ENCODE data around the gene RPS6KA5.
"Not testable (repeated sequence)": the region's sequence is repeated elsewhere in the genome, so short reads cannot be mapped to it uniquely, and the experiment has no call there.

Gene RPS6KA5

GRCh38 chr14:90970167-90970600 is 90.3 kb downstream of the RPS6KA5 start:
- Histone ChIP-seq H3K9me3 (ENCODE audit: control insufficient read depth, low read length) (no peaks in the 10 kb centered on the region), H3K4me1 (ENCODE audit: control insufficient read depth, insufficient read depth, low read length) (peaks cover 10% of the 10 kb centered on the region), H3K9ac (ENCODE audit: low read length) (no peak overlapping the region), H3K27me3 (ENCODE audit: control insufficient read depth, insufficient read depth, low read length) (no peaks in the 10 kb centered on the region), H3K4me3 (ENCODE audit: low read length) (no peak overlapping the region), H3K36me3 (ENCODE audit: control insufficient read depth, insufficient read depth, low read length) (no peaks in the 10 kb centered on the region)

DNA sequence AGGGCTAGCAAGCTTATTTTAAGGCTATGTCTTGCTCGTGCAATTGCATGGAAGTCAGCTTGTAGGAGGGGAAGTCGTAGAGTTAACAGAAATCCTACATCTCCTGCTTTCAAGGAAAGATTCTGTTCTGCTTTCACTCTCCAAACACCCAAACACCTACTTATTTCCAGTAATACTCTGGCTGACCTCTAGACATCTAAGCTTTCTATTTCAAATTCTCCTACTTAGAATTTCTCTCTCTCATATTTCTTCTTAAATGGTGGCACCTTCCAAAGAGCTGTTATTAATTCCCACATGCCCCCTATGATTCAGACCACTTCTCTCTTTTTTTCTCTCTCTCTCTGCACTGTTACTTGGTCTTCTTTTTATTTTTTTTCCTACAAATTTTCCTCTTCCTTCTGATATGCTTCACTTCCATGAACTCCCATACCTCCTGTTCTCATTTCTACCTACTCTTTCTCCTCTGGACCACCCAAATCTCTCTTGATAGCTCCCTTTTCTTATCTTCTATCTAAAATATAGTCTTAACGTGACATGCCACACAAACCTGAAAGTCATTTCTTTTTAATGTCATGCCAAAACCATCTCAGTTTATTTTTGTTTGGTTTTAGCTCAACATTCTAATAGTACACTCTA is 90.8 kb downstream of the RPS6KA5 start:
- Histone ChIP-seq H3K4me1 (ENCODE audit: control insufficient read depth, insufficient read depth, low read length) (peaks cover 10% of the 10 kb centered on the region), H3K27me3 (ENCODE audit: control insufficient read depth, insufficient read depth, low read length) (no peaks in the 10 kb centered on the region), H3K36me3 (ENCODE audit: control insufficient read depth, insufficient read depth, low read length) (no peaks in the 10 kb centered on the region), H3K4me3 (ENCODE audit: low read length) (no peak overlapping the region), H3K9me3 (ENCODE audit: control insufficient read depth, low read length) (no peaks in the 10 kb centered on the region), H3K9ac (ENCODE audit: low read length) (no peak overlapping the region)

- peaks cover 10% of the 10 kb centered on the region for H3K4me1 ChIP-seq (ENCODE audit: control insufficient read depth, insufficient read depth, low read length)
- H3K4me3 ChIP-seq (ENCODE audit: low read length) = no peak overlapping the region
- no peaks in the 10 kb centered on the region for H3K9me3 ChIP-seq (ENCODE audit: control insufficient read depth, low read length)
- H3K36me3 ChIP-seq (ENCODE audit: control insufficient read depth, insufficient read depth, low read length) = no peaks in the 10 kb centered on the region
- no peak overlapping the region for H3K9ac ChIP-seq (ENCODE audit: low read length)
- no peaks in the 10 kb centered on the region for H3K27me3 ChIP-seq (ENCODE audit: control insufficient read depth, insufficient read depth, low read length)
Measured at GRCh38 chr14:90968025-90968424, 92.4 kb downstream of the RPS6KA5 start.

- no peaks in the 10 kb centered on the region for H3K36me3 ChIP-seq (ENCODE audit: control insufficient read depth, insufficient read depth, low read length)
- H3K4me3 ChIP-seq (ENCODE audit: low read length) = no peak overlapping the region
- H3K9ac ChIP-seq (ENCODE audit: low read length) = no peak overlapping the region
- no peaks in the 10 kb centered on the region for H3K9me3 ChIP-seq (ENCODE audit: control insufficient read depth, low read length)
- no peaks in the 10 kb centered on the region for H3K27me3 ChIP-seq (ENCODE audit: control insufficient read depth, insufficient read depth, low read length)
- peaks cover 7% of the 10 kb centered on the region for H3K4me1 ChIP-seq (ENCODE audit: control insufficient read depth, insufficient read depth, low read length)
Measured at GRCh38 chr14:90966493-90966892, 93.9 kb downstream of the RPS6KA5 start.

GRCh38 chr14:90965765-90966164 is 94.7 kb downstream of the RPS6KA5 start:
- Histone ChIP-seq H3K27me3 (ENCODE audit: control insufficient read depth, insufficient read depth, low read length) (no peaks in the 10 kb centered on the region), H3K36me3 (ENCODE audit: control insufficient read depth, insufficient read depth, low read length) (no peaks in the 10 kb centered on the region), H3K9ac (ENCODE audit: low read length) (no peak overlapping the region), H3K4me1 (ENCODE audit: control insufficient read depth, insufficient read depth, low read length) (peaks cover under 1% of the 10 kb centered on the region), H3K4me3 (ENCODE audit: low read length) (no peak overlapping the region), H3K9me3 (ENCODE audit: control insufficient read depth, low read length) (no peaks in the 10 kb centered on the region)

DNA sequence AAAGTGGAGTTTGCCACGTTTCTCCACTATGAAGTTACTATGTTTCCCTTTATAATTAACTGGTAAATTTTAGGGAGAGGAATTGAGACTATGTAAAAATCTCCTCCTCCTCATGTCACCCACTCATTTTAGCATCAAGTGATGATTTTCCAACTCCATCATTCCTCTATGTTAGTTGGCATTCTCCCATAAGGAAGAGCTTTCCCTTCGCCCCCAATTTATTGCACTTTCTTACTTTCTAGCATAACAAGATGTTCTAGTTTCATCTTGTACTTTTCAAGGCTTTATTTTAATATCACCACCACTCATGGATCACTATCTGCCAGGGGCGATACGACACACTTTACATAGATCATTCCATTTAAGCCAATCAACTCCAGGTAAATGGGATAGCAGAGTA is 97.1 kb downstream of the RPS6KA5 start:
- H3K27me3 ChIP-seq (ENCODE audit: control insufficient read depth, insufficient read depth, low read length) = no peaks in the 10 kb centered on the region
- H3K36me3 ChIP-seq (ENCODE audit: control insufficient read depth, insufficient read depth, low read length) = no peaks in the 10 kb centered on the region
- H3K9ac ChIP-seq (ENCODE audit: low read length) = no peak overlapping the region
- no peaks in the 10 kb centered on the region for H3K9me3 ChIP-seq (ENCODE audit: control insufficient read depth, low read length)
- H3K4me3 ChIP-seq (ENCODE audit: low read length) = no peak overlapping the region
- no peaks in the 10 kb centered on the region for H3K4me1 ChIP-seq (ENCODE audit: control insufficient read depth, insufficient read depth, low read length)

DNA sequence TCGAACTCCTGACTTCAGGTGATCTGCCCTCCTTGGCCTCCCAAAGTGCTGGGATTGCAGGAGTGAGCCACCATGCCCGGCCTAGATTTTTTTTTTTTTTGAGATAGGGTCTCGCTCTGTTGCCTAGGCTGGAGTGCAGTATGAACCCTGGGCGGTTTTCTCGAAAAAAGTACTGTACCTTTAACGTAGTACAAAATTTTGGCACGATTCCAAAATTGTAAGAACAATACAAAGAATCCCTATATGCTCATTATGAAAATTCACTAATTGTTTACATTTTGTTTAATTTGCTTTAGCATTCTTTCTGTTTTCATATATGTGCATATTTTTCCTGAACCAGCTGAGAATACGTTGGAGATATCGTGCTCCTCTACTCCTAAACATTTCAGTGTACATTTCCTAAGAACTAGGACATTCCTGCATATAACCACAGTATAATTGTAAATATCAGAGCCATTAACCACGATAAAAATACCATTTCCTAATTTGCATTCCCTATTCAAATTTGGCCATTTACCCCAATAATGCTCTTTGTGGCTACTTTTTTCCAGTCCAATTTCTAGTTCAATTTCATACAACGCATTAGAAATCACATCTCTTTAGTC is 97.8 kb downstream of the RPS6KA5 start:
- H3K36me3 ChIP-seq (ENCODE audit: control insufficient read depth, insufficient read depth, low read length) = no peaks in the 10 kb centered on the region
- no peaks in the 10 kb centered on the region for H3K27me3 ChIP-seq (ENCODE audit: control insufficient read depth, insufficient read depth, low read length)
- no peak overlapping the region for H3K4me3 ChIP-seq (ENCODE audit: low read length)
- H3K9ac ChIP-seq (ENCODE audit: low read length) = no peak overlapping the region
- H3K9me3 ChIP-seq (ENCODE audit: control insufficient read depth, low read length) = no peaks in the 10 kb centered on the region
- H3K4me1 ChIP-seq (ENCODE audit: control insufficient read depth, insufficient read depth, low read length) = no peaks in the 10 kb centered on the region

DNA sequence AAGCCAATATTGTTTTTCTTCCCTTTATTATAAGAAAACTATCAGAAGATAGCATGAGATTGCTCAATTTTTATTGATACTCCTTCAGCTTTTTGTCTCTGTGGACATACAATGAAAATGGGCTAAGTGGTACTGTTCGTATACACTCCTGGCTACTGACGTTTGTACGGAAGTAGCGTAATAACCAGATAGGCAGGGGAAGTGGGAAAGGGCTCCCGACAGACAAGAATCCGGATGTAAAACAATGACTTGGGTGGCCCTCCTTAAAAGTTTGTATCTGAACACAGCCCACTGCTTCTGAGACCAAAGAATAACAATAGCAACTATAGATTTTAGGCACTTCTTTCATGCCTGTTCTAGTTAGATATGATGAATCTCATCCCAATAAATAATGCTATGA is 99.6 kb downstream of the RPS6KA5 start:
- H3K36me3 ChIP-seq (ENCODE audit: control insufficient read depth, insufficient read depth, low read length) = no peaks in the 10 kb centered on the region
- H3K4me1 ChIP-seq (ENCODE audit: control insufficient read depth, insufficient read depth, low read length) = no peaks in the 10 kb centered on the region
- no peak overlapping the region for H3K4me3 ChIP-seq (ENCODE audit: low read length)
- H3K9ac ChIP-seq (ENCODE audit: low read length) = no peak overlapping the region
- no peaks in the 10 kb centered on the region for H3K9me3 ChIP-seq (ENCODE audit: control insufficient read depth, low read length)
- H3K27me3 ChIP-seq (ENCODE audit: control insufficient read depth, insufficient read depth, low read length) = no peaks in the 10 kb centered on the region

- H3K4me3 ChIP-seq (ENCODE audit: low read length) = no peak overlapping the region
- H3K4me1 ChIP-seq (ENCODE audit: control insufficient read depth, insufficient read depth, low read length) = no peaks in the 10 kb centered on the region
- no peak overlapping the region for H3K9ac ChIP-seq (ENCODE audit: low read length)
- no peaks in the 10 kb centered on the region for H3K9me3 ChIP-seq (ENCODE audit: control insufficient read depth, low read length)
- H3K27me3 ChIP-seq (ENCODE audit: control insufficient read depth, insufficient read depth, low read length) = no peaks in the 10 kb centered on the region
- H3K36me3 ChIP-seq (ENCODE audit: control insufficient read depth, insufficient read depth, low read length) = no peaks in the 10 kb centered on the region
Measured at GRCh38 chr14:90959344-90959743, 101.1 kb downstream of the RPS6KA5 start.

DNA sequence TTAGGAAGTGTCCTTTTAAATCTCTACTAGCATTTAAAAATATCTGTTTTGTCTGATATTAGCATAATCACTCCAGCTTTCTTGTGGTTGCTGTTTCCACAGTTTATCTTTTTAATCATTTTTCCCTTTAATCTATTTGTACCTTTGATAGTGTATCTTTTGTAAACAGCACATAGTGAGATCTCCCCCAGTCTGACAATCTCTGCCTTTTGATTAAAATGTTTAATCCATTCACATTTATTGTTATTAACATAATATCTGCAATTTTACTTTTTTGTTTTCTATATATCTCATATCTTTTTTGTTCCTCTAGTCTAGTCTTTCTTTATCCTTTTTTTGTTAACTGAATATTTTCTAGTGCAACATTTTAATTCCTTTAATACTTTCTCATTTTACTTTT is 104.2 kb downstream of the RPS6KA5 start:
- no peaks in the 10 kb centered on the region for H3K4me1 ChIP-seq (ENCODE audit: control insufficient read depth, insufficient read depth, low read length)
- no peaks in the 10 kb centered on the region for H3K27me3 ChIP-seq (ENCODE audit: control insufficient read depth, insufficient read depth, low read length)
- H3K4me3 ChIP-seq (ENCODE audit: low read length) = no peak overlapping the region
- H3K9me3 ChIP-seq (ENCODE audit: control insufficient read depth, low read length) = peaks cover 9% of the 10 kb centered on the region
- no peaks in the 10 kb centered on the region for H3K36me3 ChIP-seq (ENCODE audit: control insufficient read depth, insufficient read depth, low read length)
- H3K9ac ChIP-seq (ENCODE audit: low read length) = no peak overlapping the region

DNA sequence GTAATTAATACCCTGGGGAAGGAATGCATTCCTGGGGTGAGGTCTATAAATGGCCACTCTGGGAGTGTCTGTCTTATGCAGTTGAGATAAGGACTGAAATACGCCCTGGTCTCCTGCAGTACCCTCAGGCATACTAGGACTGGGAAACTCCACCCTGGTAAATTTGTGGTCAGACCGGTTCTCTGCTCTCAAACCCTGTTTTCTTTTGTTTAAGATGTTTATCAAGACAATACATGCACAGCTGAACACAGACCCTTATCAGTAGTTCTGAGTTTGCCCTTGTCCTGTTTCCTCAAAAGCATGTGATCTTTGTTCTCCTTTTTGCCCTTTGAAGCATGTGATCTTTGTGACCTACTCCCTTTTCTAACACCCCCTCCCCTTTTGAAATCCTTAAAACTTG is 106.8 kb downstream of the RPS6KA5 start:
- not testable (repeated sequence) for H3K4me1 ChIP-seq (ENCODE audit: control insufficient read depth, insufficient read depth, low read length); H3K4me3 ChIP-seq (ENCODE audit: low read length)

DNA sequence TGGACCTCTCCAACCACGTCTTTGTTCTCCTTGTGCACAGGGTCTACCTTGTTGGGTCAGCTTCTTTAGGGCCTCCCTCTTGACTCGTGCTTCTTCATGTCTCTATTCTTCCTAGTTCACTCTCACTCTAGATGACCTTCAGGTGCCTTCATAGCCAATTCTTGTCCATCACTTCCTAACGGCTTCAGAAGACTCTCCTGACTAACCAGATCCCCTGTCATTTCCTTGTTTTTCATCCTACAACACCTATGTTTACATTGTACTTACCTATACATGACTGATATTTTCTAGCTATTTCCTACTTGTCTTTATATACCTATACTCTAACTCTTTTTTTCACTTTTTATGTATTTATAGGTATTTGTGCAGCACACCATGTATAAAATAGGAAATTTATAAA is 117.1 kb downstream of the RPS6KA5 start:
- H3K4me3 ChIP-seq (ENCODE audit: low read length) = no peak overlapping the region
- no peaks in the 10 kb centered on the region for H3K27me3 ChIP-seq (ENCODE audit: control insufficient read depth, insufficient read depth, low read length)
- no peak overlapping the region for H3K9ac ChIP-seq (ENCODE audit: low read length)
- H3K4me1 ChIP-seq (ENCODE audit: control insufficient read depth, insufficient read depth, low read length) = no peaks in the 10 kb centered on the region
- H3K36me3 ChIP-seq (ENCODE audit: control insufficient read depth, insufficient read depth, low read length) = no peaks in the 10 kb centered on the region
- H3K9me3 ChIP-seq (ENCODE audit: control insufficient read depth, low read length) = no peaks in the 10 kb centered on the region

More for the DNA sequence above, 106.8 kb downstream of the RPS6KA5 start:
- H3K27me3 ChIP-seq (ENCODE audit: control insufficient read depth, insufficient read depth, low read length); H3K9me3 ChIP-seq (ENCODE audit: control insufficient read depth, low read length); H3K9ac ChIP-seq (ENCODE audit: low read length); H3K36me3 ChIP-seq (ENCODE audit: control insufficient read depth, insufficient read depth, low read length): not testable (repeated sequence)

DNA sequence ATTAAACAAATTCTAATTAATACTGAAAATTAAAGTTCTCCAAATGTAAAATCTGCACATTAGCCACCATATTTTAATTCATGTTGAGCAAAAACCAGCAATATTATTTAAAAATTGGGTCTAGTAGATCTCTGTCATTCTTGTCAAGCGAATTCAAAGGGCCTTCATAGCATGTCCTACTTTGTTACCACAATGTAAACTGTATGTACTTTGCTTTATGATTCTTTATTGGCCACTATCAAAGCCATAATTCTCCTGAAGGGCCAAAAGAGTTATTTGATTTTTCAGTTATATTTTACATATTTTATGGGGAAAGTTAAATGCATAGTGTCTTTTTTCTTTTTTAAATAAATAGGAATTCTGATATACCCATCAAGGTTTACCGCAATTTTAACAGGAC is 117.9 kb downstream of the RPS6KA5 start:
- Histone ChIP-seq H3K4me3 (ENCODE audit: low read length) (no peak overlapping the region), H3K4me1 (ENCODE audit: control insufficient read depth, insufficient read depth, low read length) (no peaks in the 10 kb centered on the region)

More for the DNA sequence above, 117.9 kb downstream of the RPS6KA5 start:
- Histone ChIP-seq H3K27me3 (ENCODE audit: control insufficient read depth, insufficient read depth, low read length) (no peaks in the 10 kb centered on the region), H3K9ac (ENCODE audit: low read length) (no peak overlapping the region), H3K9me3 (ENCODE audit: control insufficient read depth, low read length) (no peaks in the 10 kb centered on the region), H3K36me3 (ENCODE audit: control insufficient read depth, insufficient read depth, low read length) (no peaks in the 10 kb centered on the region)

Data from mucosa of stomach (tissue), 1 donor.